Skeletal muscle satellite cell (primary cell): Measurements from ENCODE around the gene CCDC85C.

Experiments
- H3K27me3 ChIP-seq: 2 replicates; pipeline ENCODE4 v1.7.0; 2013; ENCODE audit warnings: low read length; ENCODE audit not compliant: control insufficient read depth, insufficient read depth
- H3K36me3 ChIP-seq: 2 replicates; pipeline ENCODE4 v1.7.0; 2013; ENCODE audit warnings: mild to moderate bottlenecking, control low read depth, low read length; ENCODE audit not compliant: insufficient read depth
- H3K4me1 ChIP-seq: 2 replicates; pipeline ENCODE4 v1.7.0; 2013; ENCODE audit warnings: low read length; ENCODE audit not compliant: control insufficient read depth, insufficient read depth
- H3K4me2 ChIP-seq: 2 replicates; pipeline ENCODE4 v1.7.0; 2013; ENCODE audit warnings: mild to moderate bottlenecking, low read length
- H3K4me3 ChIP-seq: 2 replicates; pipeline ENCODE4 v1.7.0; 2013; ENCODE audit warnings: low read length
- H3K9ac ChIP-seq: 2 replicates; pipeline ENCODE4 v1.7.0; 2013; ENCODE audit warnings: mild to moderate bottlenecking, low read depth, low read length, moderate library complexity
- H3K9me3 ChIP-seq: replicated peaks from 2 replicates; pipeline ENCODE4 v1.7.0; 2013; ENCODE audit warnings: mild to moderate bottlenecking, control low read depth, low read length

CCDC85C gene

DNA sequence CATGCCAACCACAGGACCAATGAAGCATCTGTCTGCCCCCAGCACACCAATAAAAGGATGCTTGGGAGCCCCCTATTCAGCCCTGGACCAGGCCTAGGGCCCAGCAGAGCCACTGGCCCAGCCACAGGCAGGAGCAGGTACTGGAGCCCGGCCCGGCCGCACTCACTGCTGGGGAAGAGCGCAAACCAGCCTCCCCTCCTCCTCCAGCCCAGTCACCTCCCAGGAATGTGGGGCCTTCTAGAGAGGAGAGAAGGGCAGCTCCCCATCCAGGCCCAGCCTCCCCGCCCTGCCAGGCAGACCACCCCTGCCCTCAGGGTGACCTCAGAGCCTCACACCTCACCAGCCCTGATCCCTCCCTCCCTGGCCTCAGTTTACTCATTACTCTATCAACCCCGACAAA is 66.6 kb downstream of the CCDC85C start:
- Histone ChIP-seq H3K9ac (no peak overlapping the region), H3K27me3 (peaks cover 4% of the 10 kb centered on the region), H3K4me3 (no peak overlapping the region)

DNA sequence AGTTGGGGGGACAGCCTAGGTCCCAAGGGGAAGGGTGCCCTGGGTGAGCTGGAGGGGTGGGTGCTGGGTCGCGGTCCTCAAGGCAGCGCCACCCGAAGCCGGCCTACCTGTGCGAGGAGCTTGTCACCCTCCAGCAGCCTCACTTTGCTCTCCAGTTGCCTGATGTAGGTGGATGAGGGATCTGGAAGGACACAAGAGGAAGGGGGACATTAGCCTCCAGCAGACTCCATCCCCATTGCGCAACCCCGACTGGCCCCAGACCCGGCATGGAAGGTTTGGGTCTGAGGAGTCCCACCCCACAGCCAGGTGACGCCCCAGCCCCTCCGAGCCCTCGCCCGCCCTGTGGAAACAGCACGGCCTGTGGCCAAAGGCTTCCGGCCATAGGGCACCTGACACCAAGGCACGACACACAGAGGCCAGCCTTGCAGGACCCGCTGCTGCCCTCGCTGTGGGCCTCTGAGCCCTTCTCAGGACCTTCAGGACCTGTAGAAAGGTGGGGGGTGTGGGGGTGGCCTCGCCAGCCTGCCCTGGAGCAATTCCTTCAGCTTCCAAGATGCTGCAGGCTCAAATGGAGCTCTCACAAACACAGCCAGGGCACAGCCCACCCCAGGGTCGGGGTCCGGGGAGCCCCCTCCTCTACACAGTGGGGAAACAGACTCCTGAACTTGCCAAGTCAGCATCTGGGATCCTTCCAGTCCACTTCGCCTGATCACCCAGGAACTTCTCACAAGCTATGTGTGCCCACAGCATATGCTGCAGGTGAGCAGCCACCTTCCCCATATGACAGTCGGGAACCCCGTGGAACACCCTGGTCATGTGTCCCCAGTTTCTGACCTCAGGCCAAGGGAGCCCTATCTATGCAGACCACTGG is 67.9 kb downstream of the CCDC85C start:
- Histone ChIP-seq H3K9me3 (no peaks in the 10 kb centered on the region), H3K36me3 (no peaks in the 10 kb centered on the region), H3K9ac (no peak overlapping the region), H3K4me2 (no peak overlapping the region), H3K27me3 (peaks cover under 1% of the 10 kb centered on the region), H3K4me1 (peaks cover 36% of the 10 kb centered on the region), H3K4me3 (no peak overlapping the region)

More for the DNA sequence above, 66.6 kb downstream of the CCDC85C start:
- Histone ChIP-seq H3K4me2 (no peak overlapping the region), H3K4me1 (peaks cover 29% of the 10 kb centered on the region), H3K36me3 (no peaks in the 10 kb centered on the region), H3K9me3 (no peaks in the 10 kb centered on the region)

DNA sequence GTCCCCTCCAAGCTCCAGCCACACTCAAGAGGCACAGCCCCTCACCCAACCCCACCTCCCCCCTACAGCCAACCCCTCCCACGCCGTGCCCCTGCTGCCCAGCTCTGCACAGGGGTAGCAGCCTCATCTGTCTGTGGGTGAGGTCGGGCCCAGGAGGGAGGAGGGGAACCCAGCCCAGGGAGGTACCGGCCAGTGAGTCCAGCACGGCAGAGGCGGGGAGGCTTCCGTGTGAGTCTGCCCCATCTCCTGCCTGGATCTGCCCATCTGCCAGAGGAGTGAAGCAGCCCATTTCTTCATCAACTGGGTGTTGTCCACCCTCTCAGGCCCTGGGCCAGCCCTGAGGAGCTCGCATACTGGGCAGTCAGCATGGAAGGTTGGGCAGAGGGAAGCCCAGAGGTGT is 68.6 kb downstream of the CCDC85C start:
- Histone ChIP-seq H3K27me3 (no peaks in the 10 kb centered on the region), H3K36me3 (no peaks in the 10 kb centered on the region), H3K4me2 (peak overlapping the region; percentile 37), H3K9ac (no peak overlapping the region), H3K9me3 (no peaks in the 10 kb centered on the region), H3K4me3 (no peak overlapping the region), H3K4me1 (peaks cover 43% of the 10 kb centered on the region)

DNA sequence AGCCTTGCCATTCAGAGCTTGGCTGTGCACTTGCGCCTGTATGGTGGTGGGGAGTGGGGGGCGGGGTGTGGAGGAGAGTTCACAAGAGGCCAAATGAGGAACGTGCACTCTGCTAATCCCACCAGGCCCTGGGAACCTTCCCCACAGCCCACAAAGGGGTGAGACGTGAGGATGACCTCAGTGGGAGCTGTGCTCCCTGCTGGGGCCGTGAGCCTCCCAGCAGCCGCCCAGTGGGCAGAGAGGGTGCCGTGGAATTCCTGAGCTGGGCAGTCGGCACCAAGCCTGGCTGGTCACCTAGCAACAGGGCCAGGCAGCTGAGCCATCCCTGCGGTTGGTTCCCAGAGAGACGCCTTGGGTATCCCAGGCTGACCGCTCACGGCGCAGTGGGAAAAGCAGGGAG is 69.1 kb downstream of the CCDC85C start:
- Histone ChIP-seq H3K9ac (no peak overlapping the region), H3K4me2 (peak overlapping the region; percentile 37), H3K27me3 (no peaks in the 10 kb centered on the region), H3K36me3 (no peaks in the 10 kb centered on the region), H3K4me3 (no peak overlapping the region), H3K4me1 (peaks cover 48% of the 10 kb centered on the region), H3K9me3 (no peaks in the 10 kb centered on the region)

DNA sequence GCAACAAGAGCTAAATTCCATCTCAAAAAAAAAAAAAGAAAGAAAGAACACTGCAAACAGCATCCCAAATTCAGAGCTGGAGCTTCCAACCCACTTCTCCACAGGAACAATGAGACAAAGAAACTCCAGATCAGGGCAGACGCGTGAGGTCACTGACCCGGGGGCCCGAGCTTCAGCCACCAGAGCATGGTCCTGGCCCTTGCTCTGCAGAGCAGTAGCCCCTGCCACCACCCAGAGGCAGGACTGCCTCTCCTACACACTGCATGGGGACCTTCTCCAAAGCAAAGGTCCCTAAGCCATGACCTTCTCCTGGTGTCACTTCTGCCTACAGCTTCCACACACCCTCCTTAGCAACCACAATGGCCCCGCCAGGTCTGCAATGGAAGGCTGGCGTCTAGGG is 69.7 kb downstream of the CCDC85C start:
- Histone ChIP-seq H3K9me3 (no peaks in the 10 kb centered on the region), H3K36me3 (no peaks in the 10 kb centered on the region), H3K4me2 (no peak overlapping the region), H3K9ac (no peak overlapping the region), H3K27me3 (no peaks in the 10 kb centered on the region), H3K4me3 (no peak overlapping the region), H3K4me1 (peaks cover 48% of the 10 kb centered on the region)

DNA sequence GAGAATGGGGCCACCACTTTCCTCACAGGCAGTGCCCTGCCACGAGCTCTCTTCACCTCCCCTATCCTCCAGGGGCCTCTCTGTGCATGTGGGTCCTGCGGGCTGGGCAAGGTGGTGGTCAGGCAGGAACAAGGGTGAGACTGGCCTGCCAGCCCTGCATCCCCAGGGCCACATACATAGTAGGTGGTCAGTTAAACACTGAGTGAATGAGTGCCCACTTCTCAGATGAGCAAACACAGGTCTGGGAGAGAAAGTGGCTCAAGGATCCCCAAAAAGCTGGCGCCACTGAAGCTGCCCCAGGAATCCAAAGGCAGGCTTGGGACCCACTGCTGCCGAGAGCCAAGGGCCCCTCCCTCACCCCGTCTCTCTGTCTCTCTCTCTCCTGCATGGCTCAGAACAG is 71.7 kb downstream of the CCDC85C start:
- no peak overlapping the region for H3K4me3 ChIP-seq
- H3K4me1 ChIP-seq, result peaks cover 40% of the 10 kb centered on the region
- H3K9me3 ChIP-seq, result no peaks in the 10 kb centered on the region
- H3K27me3 ChIP-seq, result peaks cover 2% of the 10 kb centered on the region
- no peak overlapping the region for H3K9ac ChIP-seq
- H3K4me2 ChIP-seq, result no peak overlapping the region
- no peaks in the 10 kb centered on the region for H3K36me3 ChIP-seq

DNA sequence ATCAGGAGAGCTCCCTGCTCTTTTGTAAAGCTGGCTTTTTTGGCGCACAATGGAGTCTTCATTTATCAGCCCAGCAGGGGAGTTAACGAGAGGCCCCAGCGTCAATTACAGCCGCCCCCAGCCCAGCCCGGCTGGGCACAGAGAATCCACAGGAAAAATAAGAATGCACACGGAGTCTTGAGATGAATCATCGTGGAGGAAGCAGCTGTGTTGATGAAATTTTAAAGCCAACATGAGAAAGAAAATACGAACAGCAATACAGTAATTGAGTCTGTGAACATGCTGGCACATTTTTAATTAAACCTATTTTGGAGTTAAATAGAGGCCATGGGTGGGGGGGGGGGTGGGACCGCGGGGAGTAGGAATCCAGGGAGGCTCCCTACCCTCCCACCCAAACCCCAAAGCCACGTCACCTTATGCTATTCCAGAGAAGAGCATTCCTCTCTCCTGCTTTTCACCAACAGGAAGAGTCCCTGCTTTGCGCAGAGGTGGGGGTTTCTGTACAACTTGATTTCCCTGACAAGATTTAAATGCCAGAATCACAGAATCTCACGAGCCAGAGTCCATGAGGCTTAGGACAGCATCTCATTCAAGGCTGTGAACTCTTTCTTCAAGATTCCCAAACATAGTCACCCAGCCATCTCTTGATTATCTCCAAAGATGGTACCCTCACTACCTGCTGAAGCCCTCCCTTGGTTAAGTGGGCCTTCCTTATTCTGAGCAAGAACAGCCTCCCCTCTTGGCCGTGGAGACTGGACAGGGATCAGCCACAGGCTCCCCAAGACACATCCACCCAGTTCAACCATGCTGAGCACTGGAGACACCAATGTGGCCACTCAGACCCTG is 72.5 kb downstream of the CCDC85C start:
- Histone ChIP-seq H3K4me3 (no peak overlapping the region), H3K9ac (peak overlapping the region; percentile 22), H3K36me3 (no peaks in the 10 kb centered on the region)

DNA sequence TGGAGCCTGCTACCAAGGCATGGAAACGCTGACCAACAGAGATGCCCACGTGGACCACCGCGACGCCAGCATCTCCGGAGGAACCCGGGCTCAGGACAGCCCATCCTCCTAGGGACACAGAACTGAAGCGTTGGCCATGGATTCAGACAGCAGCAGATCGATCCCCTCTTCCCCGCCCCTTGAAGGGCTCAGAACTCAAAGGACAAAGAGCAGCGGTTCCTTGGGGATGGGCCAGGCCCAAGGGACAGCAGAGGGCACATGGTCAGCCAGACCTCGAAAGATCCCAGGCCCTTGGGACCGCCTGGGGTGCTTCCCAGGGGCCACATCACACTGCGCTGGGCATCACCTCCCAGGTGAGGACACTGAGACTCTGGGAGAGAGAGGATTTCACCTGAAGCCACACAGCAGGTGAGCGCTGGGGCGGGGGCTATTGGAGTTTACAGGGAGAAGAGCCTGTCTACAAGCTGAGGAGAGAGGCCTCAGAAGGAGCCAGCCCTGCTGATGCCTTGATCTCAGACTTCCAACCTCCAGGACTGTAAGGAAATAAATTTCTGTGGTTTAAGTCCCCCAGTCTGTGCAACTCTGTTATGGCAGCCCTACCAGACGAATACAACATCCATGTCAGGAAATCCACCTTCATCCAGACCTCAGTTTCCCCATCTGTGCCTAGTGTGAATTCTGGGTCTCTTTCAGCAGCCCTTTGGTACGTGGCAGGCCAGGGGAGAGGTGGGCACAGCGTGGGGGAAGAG is 73.4 kb downstream of the CCDC85C start:
- Histone ChIP-seq H3K4me2 (peak overlapping the region; percentile 49), H3K36me3 (no peaks in the 10 kb centered on the region), H3K4me1 (peaks cover 34% of the 10 kb centered on the region), H3K27me3 (peaks cover 2% of the 10 kb centered on the region), H3K9me3 (no peaks in the 10 kb centered on the region), H3K9ac (peak overlapping the region; percentile 22), H3K4me3 (no peak overlapping the region)

More for the DNA sequence above, 72.5 kb downstream of the CCDC85C start:
- peaks cover 2% of the 10 kb centered on the region for H3K27me3 ChIP-seq
- peaks cover 37% of the 10 kb centered on the region for H3K4me1 ChIP-seq
- H3K9me3 ChIP-seq, result no peaks in the 10 kb centered on the region
- peak overlapping the region; percentile 49 for H3K4me2 ChIP-seq

DNA sequence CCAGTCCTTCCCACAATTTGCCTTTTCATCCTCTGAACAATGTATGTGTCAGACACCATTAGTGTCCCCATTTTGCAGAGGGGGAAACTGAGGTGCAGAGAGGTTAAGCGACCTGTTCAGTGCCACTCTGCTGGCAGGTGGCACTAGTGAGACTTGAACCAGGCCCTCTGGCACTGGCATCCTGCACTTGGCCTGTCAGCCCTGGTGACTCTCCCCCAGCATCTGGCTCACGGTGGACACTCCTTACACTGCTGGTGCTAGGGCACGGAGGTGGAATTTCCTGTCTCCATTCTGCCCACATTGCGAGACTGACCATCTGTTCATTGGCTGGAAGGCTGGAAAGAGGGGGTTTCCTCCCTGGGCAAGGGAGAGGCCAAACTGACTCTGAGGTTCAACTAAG is 74.1 kb downstream of the CCDC85C start:
- H3K4me2 ChIP-seq, result no peak overlapping the region

DNA sequence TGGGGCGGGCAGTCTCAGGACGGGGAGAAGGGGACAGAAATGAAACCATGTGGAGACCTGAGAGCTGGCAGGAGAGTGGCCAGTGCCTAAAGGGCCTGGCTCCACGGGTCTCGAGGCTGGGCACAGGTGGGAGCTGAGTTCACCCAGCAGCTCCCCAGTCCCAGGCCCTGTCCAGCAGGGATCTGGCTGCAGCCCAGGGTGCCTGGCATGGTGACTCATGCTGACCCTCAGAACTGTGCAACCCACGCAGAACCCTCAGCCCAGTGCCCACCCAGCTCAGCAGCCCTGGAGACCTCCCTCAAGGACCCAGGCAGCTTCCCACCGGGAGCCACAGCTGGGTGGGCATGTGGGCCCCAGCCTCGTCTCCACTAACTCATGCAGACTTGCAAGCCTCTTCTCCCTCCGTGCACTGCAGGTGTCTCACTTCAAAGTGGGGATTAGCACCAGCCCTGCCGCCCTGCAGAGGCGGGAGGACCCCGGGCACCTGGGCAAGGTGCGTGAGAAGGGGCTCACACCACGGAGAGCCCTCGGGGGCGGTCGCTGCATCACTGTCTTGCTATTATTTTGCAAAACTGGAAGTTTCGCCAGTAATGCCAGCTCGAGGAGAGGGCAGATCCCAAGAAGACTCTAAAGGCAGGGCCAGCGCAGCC is 76.5 kb downstream of the CCDC85C start:
- no peak overlapping the region for H3K4me2 ChIP-seq
- H3K9me3 ChIP-seq, result no peaks in the 10 kb centered on the region
- H3K4me1 ChIP-seq, result peaks cover 34% of the 10 kb centered on the region
- no peak overlapping the region for H3K9ac ChIP-seq
- H3K4me3 ChIP-seq, result no peak overlapping the region
- H3K36me3 ChIP-seq, result no peaks in the 10 kb centered on the region
- peaks cover 2% of the 10 kb centered on the region for H3K27me3 ChIP-seq

More for the DNA sequence above, 74.1 kb downstream of the CCDC85C start:
- H3K27me3 ChIP-seq, result peaks cover 2% of the 10 kb centered on the region
- no peaks in the 10 kb centered on the region for H3K9me3 ChIP-seq
- H3K36me3 ChIP-seq, result no peaks in the 10 kb centered on the region
- no peak overlapping the region for H3K9ac ChIP-seq
- H3K4me3 ChIP-seq, result no peak overlapping the region
- H3K4me1 ChIP-seq, result peaks cover 29% of the 10 kb centered on the region

DNA sequence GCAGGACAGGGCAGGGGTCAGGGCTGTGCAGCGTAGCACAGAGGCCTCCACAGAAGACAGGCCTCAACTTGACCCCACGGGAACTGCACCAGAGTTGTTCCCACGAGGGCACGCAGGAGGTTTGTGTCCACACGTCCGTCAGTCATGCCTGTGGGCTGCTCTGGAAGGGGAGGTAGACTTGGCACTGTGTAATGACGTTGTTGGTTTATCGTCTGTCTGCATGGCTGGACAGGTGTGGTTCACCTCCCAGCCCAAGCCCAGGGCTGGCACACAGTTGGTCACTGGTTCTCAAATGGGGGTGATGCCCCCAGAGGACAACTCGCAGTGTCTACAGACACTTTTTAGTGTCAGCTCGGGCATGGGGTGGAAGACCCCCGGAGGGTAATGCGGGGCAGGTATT is 77.0 kb downstream of the CCDC85C start:
- Histone ChIP-seq H3K4me3 (no peak overlapping the region), H3K27me3 (peaks cover 2% of the 10 kb centered on the region), H3K9ac (no peak overlapping the region), H3K9me3 (no peaks in the 10 kb centered on the region), H3K4me2 (no peak overlapping the region), H3K36me3 (no peaks in the 10 kb centered on the region), H3K4me1 (peaks cover 38% of the 10 kb centered on the region)
